Measurements from ENCODE around the gene ANKRD44.
"Not testable (repeated sequence)": the region's sequence is repeated elsewhere in the genome, so short reads cannot be mapped to it uniquely, and the experiment has no call there.

The ANKRD44 gene

DNA sequence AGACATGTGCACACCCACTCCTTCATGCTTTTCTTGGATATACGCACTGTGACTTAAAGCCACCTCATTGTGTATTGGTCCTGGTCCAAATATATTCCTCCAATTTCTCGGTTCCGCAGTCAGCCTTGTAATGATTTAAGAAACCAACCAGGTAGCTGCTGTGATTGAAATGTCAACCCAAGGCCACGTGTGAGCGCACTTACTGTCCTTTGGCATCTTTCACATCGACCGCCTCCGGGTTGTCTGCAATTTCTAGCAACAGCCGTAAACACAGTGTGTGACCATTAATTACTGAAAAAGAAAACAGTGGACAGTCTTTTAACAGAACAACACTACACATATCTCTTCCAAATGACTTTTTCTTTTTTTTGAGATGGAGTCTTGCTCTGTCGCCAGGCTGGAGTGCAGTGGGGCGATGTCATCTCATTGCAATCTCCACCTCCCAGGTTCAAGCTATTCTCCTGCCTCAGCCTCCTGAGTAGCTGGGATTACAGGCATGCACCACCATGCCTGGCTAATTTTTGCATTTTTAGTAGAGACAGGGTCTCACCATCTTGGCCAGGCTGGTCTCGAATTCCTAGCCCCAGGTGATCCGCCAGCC, 301.7 kb downstream of the ANKRD44 start:
- in situ Hi-C loops (cut with MboI; ENCODE audit: low sequenced_read_pairs): not testable (repeated sequence)

DNA sequence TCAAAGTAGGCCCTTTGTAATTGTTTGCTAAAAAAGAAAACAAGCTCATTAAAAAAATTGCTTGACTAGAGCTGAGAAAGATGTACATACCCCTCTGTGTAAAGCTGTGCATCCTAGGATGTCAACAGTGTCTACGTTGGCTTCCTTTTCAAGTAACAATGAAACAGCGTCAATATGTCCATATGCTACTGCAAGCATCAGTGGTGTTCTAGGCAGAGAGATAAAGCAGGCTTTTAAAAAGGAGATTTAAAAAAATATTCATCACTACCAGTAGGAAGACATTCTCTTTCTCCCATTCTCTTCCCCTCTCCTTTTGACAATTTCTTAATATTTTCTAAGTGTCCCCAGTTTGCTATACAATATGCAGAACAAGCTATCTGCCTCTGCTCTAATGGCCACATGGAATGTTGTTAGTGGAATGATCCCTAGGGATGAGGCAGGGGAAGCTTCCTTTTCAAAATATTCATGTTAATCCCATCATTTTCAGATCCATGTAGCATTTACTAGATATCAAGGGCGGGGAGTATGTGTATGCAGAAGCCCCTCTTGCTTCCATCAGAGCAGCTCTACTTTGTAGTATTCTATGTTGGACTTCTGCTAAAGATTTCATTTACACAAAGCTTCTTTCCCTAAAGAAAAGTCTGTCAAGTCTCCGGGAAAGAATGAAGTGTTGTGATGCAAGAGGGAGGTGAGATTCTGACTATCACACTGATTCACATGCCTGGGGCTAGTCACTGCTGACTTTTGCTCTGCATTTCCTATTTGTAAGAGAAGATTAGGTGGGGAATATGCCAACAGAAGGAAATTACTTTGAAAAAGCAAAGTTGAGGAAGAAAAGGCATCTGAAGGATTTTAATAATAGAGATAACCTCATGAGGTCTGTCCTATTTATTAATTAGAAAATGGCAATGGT, 302.6 kb downstream of the ANKRD44 start:
- in situ Hi-C loops (cut with MboI; ENCODE audit: low sequenced_read_pairs): no loop called here

- in situ Hi-C loops (cut with MboI; ENCODE audit: low sequenced_read_pairs): no loop called here
These were observed 308.7 kb downstream of the ANKRD44 start for GRCh38 chr2:197001921-197002320.

GRCh38 chr2:196995757-196996314, 314.7 kb downstream of the ANKRD44 start:
- in situ Hi-C loops (cut with MboI; ENCODE audit: low sequenced_read_pairs): no loop called here

DNA sequence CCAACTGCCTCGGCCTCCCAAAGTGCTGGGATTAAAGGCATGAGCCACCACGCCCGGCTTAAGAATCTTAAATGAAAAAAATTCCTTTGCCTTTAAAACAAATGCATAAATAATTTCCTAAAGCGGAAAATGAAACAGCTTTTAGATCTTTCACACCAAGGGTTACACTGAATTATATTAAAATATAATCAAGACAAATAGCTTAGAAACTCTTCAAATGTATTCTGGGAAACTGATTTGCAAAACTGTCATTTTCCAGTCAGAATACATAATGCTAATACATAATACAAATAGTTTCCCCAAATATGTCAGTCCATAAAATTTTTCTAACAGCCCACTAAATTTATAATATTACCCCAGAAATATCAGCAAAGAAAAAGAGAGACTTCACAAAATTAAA, 315.8 kb downstream of the ANKRD44 start:
- in situ Hi-C loops (cut with MboI; ENCODE audit: low sequenced_read_pairs): no loop called here

DNA sequence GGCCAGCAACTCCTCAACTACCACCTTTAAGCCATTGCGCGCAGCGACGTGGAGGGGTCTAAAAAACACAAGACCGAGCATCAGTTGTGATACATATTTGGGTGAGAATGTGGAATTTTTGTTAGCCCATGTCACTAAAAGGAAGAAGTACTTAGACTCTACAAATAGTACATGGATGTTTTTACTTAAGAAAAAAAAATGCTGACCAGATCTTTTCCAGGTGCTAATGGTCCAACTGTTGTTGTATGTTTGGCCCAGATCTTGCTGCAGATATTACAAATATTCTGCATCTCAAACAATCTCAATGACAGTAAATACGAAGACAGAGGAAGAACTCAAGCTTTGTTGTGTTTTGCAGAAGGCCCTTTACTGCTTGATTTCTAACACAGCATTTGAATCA, 317.0 kb downstream of the ANKRD44 start:
- in situ Hi-C loops (cut with MboI; ENCODE audit: low sequenced_read_pairs): no loop called here

- in situ Hi-C loops (cut with MboI; ENCODE audit: low sequenced_read_pairs): no loop called here
These were observed 318.1 kb downstream of the ANKRD44 start for GRCh38 chr2:196992466-196992865.

- in situ Hi-C loops (cut with MboI; ENCODE audit: low sequenced_read_pairs): no loop called here
These were observed 319.7 kb downstream of the ANKRD44 start for GRCh38 chr2:196990788-196991461.

- in situ Hi-C loops (cut with MboI; ENCODE audit: low sequenced_read_pairs): no loop called here
These were observed 320.5 kb downstream of the ANKRD44 start for GRCh38 chr2:196990092-196990491.

DNA sequence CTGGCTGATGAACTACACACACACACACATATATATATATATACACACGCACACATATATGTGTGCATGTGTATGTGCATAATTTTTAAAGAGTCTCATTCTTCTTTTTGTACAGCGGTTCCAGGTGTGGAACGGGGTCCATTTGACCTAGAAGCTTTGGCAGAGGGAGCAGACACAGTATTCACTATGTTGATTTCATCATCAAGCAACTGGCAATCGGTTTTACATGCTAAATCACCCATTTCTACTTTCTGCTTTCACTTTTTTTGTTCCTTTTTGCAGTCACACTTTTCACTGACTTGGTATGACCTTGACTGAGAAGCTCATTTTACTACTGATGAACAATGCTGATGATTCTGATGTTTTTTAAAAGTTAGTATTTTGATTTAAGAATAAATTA, 321.1 kb downstream of the ANKRD44 start:
- in situ Hi-C loops (cut with MboI; ENCODE audit: low sequenced_read_pairs): no loop called here

DNA sequence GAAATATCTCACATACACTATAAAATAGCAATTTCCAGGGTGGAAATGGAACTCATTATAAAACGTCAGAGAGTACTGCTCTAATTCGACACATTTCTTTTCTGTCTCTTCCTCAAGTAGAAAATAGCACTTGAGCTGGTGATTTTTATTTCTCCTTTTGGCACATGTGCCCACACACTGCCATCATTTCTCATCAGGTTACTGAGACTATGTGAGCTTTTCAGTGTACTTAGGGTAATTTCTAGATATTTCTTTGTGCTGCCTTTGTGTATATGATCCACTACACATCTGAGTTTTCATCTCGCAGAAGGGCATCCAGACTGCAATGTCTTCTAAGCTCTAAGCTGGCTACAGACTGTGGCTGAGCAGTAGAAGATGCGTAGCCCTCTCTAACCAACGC, 321.9 kb downstream of the ANKRD44 start:
- in situ Hi-C loops (cut with MboI; ENCODE audit: low sequenced_read_pairs): no loop called here

GRCh38 chr2:196987649-196988364, 322.8 kb downstream of the ANKRD44 start:
- in situ Hi-C loops (cut with MboI; ENCODE audit: low sequenced_read_pairs): no loop called here

DNA sequence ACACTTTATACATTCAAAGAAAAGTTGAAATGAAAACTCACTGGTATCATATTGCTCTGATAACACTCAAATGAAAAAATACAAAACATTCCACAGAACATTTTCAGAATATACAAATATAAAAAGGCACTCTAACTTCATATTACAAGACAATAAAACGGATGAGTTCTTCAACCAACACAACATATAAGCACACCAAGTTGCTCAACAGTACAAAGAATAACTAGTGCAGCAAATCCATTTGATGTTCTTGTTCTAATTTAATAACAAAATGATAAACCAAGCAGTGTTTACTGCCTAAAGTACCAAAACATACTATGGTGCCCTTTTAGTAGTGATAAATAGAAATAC, 323.3 kb downstream of the ANKRD44 start:
- in situ Hi-C loops (cut with MboI; ENCODE audit: low sequenced_read_pairs): no loop called here

- in situ Hi-C loops (cut with MboI; ENCODE audit: low sequenced_read_pairs): no loop called here
These were observed 324.9 kb downstream of the ANKRD44 start for GRCh38 chr2:196985511-196986183.

- in situ Hi-C loops (cut with MboI; ENCODE audit: low sequenced_read_pairs): no loop called here
These were observed 325.7 kb downstream of the ANKRD44 start for GRCh38 chr2:196984903-196985302.

- in situ Hi-C loops (cut with MboI; ENCODE audit: low sequenced_read_pairs): no loop called here
These were observed 326.6 kb downstream of the ANKRD44 start for GRCh38 chr2:196983934-196984333.

DNA sequence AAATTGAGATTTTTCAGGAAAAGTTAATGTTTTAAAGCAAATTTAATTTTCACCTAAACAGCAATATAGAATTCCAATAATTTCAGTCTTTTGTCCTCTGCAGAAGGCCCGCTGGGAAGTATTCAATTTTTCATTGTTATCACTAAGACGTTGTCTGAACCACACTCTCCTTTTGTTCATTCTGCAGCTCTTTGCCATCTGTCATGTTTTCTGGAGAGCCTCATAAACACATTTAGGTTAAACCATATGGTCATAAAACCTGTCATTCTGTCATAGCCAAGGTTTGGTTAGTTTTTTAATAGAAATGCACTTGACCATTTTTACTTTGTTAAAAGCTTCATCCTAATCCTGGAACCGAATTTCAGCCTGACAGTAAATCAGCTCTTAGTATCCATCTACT, 330.1 kb downstream of the ANKRD44 start:
- in situ Hi-C loops (cut with MboI; ENCODE audit: low sequenced_read_pairs): no loop called here

- in situ Hi-C loops (cut with MboI; ENCODE audit: low sequenced_read_pairs): no loop called here
These were observed 330.6 kb downstream of the ANKRD44 start for GRCh38 chr2:196980001-196980400.

- in situ Hi-C loops (cut with MboI; ENCODE audit: low sequenced_read_pairs): no loop called here
These were observed 333.1 kb downstream of the ANKRD44 start for GRCh38 chr2:196977507-196977906.

- in situ Hi-C loops (cut with MboI; ENCODE audit: low sequenced_read_pairs): no loop called here
These were observed 335.6 kb downstream of the ANKRD44 start for GRCh38 chr2:196974970-196975369.
